Measurements from ENCODE around the gene PLA2G2F.

Gene PLA2G2F

GRCh38 chr1:20149601-20150325 is 10.6 kb downstream of the PLA2G2F start:
- TF ChIP-seq CTCF (IDR thresholded peaks at IDR 0.05; ENCODE audit: low read depth, low read length) = no peak

GRCh38 chr1:20150326-20150705 is 11.2 kb downstream of the PLA2G2F start:
- DNase-seq = no peak
- TF ChIP-seq CTCF (IDR thresholded peaks at IDR 0.05; ENCODE audit: low read depth, low read length) = no peak

More at GRCh38 chr1:20149601-20150325, 10.6 kb downstream of the PLA2G2F start:
- Histone ChIP-seq H3K4me3 (ENCODE audit: low read depth, low read length) (no peak overlapping the region), H3K36me3 (no peaks in the 10 kb centered on the region), H3K4me1 (no peaks in the 10 kb centered on the region), H3K9me3 (no peaks in the 10 kb centered on the region), H3K27me3 (no peaks in the 10 kb centered on the region)
- DNase-seq = no peak

GRCh38 chr1:20150969-20151368 is 11.8 kb downstream of the PLA2G2F start:
- DNase-seq = no peak
- Histone ChIP-seq H3K36me3 (no peaks in the 10 kb centered on the region), H3K27me3 (no peaks in the 10 kb centered on the region), H3K4me1 (no peaks in the 10 kb centered on the region), H3K9me3 (no peaks in the 10 kb centered on the region), H3K4me3 (ENCODE audit: low read depth, low read length) (no peak overlapping the region)
- TF ChIP-seq CTCF (IDR thresholded peaks at IDR 0.05; ENCODE audit: low read depth, low read length) = no peak

More at GRCh38 chr1:20150326-20150705, 11.2 kb downstream of the PLA2G2F start:
- Histone ChIP-seq H3K9me3 (no peaks in the 10 kb centered on the region), H3K27me3 (no peaks in the 10 kb centered on the region), H3K4me1 (no peaks in the 10 kb centered on the region), H3K4me3 (ENCODE audit: low read depth, low read length) (no peak overlapping the region), H3K36me3 (no peaks in the 10 kb centered on the region)

GRCh38 chr1:20151906-20152598 is 12.9 kb downstream of the PLA2G2F start:
- TF ChIP-seq CTCF (IDR thresholded peaks at IDR 0.05; ENCODE audit: low read depth, low read length) = peak; percentile 59

GRCh38 chr1:20152599-20152930 is 13.4 kb downstream of the PLA2G2F start:
- no peaks in the 10 kb centered on the region for H3K9me3 ChIP-seq
- DNase-seq = no peak
- no peak for TF ChIP-seq CTCF (IDR thresholded peaks at IDR 0.05; ENCODE audit: low read depth, low read length)
- no peaks in the 10 kb centered on the region for H3K4me1 ChIP-seq
- H3K4me3 ChIP-seq (ENCODE audit: low read depth, low read length) = no peak overlapping the region
- no peaks in the 10 kb centered on the region for H3K36me3 ChIP-seq
- no peaks in the 10 kb centered on the region for H3K27me3 ChIP-seq

More at GRCh38 chr1:20151906-20152598, 12.9 kb downstream of the PLA2G2F start:
- no peaks in the 10 kb centered on the region for H3K27me3 ChIP-seq
- no peaks in the 10 kb centered on the region for H3K36me3 ChIP-seq
- DNase-seq = peak; percentile 80
- no peaks in the 10 kb centered on the region for H3K4me1 ChIP-seq
- no peaks in the 10 kb centered on the region for H3K9me3 ChIP-seq
- H3K4me3 ChIP-seq (ENCODE audit: low read depth, low read length) = peak overlapping the region; percentile 57

GRCh38 chr1:20153000-20153418 is 13.9 kb downstream of the PLA2G2F start:
- Histone ChIP-seq H3K4me1 (no peaks in the 10 kb centered on the region), H3K9me3 (no peaks in the 10 kb centered on the region), H3K4me3 (ENCODE audit: low read depth, low read length) (no peak overlapping the region), H3K36me3 (no peaks in the 10 kb centered on the region), H3K27me3 (no peaks in the 10 kb centered on the region)
- no peak for TF ChIP-seq CTCF (IDR thresholded peaks at IDR 0.05; ENCODE audit: low read depth, low read length)
- no peak for DNase-seq

Data from BE2C (cell line).